GM12874 (cell line): ENCODE results near the gene FUT1.

Experiments used
- TF ChIP-seq, protein P1 (sequence below): IDR thresholded peaks from 2 replicates; pipeline ENCODE4 v1.5.1; 2011; ENCODE audit warnings: low read depth, mild to moderate bottlenecking, control low read depth, low read length, moderate library complexity; ENCODE audit not compliant: insufficient read depth

Gene FUT1

DNA sequence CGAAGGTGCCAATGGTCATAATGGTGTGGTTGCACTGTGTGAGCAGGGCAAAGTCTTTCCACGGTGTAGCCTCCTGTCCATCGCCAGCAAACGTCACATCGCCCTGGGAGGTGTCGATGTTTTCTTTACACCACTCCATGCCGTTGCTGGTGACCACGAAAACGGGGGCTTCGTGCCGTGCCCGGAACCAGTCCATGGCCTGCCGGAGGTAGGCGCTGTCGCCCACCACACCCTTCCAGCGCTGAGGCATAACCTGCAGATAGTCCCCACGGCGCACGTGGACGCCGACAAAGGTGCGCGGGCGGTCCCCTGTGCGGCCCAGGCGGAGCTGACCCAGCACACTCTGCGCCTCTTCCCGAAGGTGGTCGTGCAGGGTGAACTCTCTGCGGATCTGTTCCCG lies 2.1 kb downstream of the FUT1 start:
- TF ChIP-seq, protein P1, sequence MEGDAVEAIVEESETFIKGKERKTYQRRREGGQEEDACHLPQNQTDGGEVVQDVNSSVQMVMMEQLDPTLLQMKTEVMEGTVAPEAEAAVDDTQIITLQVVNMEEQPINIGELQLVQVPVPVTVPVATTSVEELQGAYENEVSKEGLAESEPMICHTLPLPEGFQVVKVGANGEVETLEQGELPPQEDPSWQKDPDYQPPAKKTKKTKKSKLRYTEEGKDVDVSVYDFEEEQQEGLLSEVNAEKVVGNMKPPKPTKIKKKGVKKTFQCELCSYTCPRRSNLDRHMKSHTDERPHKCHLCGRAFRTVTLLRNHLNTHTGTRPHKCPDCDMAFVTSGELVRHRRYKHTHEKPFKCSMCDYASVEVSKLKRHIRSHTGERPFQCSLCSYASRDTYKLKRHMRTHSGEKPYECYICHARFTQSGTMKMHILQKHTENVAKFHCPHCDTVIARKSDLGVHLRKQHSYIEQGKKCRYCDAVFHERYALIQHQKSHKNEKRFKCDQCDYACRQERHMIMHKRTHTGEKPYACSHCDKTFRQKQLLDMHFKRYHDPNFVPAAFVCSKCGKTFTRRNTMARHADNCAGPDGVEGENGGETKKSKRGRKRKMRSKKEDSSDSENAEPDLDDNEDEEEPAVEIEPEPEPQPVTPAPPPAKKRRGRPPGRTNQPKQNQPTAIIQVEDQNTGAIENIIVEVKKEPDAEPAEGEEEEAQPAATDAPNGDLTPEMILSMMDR = no peak

DNA sequence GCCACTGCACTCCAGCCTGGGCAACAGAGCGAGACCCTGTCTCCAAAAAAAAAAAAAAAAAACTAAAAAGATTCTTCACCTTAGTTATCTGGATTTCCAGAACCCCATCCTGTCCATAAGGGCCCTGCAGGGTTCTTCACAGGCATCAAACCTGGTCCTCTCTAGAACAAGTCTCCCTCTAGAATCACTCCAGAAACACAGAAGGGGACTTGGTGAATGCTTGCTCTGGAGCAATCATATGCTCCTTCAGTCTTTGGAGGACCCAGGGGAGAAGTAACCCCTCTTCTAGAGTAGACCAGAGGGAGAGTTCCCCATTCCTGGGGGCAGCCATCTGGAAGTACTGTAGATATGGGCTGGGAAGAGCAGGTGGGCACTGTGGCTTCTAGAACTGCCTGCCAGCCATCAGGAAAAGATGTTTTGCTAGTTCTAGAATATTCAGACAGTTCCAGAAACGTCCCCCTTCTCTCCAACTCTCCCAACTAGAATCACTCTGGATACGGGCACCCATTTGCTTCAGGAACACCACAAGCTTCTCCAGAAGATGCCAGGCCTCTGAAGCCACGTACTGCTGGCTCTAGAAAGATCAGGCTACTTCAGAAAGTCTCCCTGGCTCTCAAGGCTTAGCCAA lies 2.8 kb downstream of the FUT1 start:
- TF ChIP-seq, protein P1 = no peak

DNA sequence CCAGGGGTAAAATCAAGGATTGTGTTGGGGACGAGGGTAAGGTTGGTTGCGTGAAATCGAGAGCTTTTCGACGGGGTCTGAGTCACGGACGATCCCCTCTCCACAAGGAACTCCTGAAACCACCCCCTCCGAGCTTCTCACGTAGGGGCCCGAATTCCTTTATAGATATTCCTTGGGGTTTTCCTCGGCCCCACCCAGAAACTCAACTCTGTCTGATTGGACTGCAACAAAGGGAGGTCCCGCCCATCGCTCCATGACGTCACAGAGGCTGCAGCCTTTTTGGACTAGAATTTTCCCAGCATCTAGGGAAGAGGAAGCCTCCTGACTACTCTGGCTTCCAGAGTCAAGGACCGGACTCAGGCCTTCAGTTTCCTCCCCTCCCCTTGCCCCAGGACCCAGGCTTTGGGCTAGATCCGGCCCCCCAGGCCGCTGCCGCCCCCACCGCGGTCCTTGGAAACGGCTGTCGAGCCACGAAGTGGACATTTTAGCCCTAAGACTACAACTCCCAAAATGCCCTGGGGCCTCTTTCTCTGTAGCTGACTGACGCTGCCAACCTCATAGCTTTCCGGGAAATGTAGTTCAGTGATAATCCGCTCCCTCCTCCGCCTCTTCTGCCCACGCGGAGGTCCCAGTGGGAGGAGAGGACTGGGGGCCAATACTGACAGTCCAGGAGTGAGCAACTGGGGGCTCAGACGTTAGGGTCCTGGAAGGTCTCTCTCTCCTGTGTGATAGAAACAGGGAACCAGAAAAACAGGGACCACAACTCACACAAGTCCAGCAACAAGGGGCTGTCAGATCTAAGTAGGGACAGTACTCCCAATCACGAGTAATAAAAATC lies 5.5 kb downstream of the FUT1 start, which contains the start of gene IZUMO1:
TSS of gene IZUMO1 (minus strand) at position 172 of the 838 bp plus-strand sequence. CDS start 1,050 bp downstream, outside the sequence.
- TF ChIP-seq, protein P1 = no peak

DNA sequence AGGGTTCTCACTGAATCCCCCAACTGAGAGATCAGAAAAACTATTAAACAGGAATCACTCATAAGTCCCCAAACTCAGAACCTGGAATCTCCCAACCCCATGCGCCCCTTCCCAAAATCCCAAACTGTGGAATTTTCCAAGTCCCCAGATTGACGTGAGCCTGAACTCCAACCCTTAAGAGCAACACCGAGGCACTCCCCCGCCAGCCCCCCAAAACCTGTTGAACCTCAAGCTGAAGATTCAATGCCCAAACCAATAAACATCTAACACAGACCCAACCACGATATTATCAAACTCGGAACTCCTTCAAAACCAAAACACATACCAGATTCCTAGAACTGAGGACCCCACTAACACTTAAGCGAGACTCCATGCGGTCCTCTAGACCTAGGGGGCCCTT lies 6.3 kb downstream of the FUT1 start:
- TF ChIP-seq, protein P1 = no peak

DNA sequence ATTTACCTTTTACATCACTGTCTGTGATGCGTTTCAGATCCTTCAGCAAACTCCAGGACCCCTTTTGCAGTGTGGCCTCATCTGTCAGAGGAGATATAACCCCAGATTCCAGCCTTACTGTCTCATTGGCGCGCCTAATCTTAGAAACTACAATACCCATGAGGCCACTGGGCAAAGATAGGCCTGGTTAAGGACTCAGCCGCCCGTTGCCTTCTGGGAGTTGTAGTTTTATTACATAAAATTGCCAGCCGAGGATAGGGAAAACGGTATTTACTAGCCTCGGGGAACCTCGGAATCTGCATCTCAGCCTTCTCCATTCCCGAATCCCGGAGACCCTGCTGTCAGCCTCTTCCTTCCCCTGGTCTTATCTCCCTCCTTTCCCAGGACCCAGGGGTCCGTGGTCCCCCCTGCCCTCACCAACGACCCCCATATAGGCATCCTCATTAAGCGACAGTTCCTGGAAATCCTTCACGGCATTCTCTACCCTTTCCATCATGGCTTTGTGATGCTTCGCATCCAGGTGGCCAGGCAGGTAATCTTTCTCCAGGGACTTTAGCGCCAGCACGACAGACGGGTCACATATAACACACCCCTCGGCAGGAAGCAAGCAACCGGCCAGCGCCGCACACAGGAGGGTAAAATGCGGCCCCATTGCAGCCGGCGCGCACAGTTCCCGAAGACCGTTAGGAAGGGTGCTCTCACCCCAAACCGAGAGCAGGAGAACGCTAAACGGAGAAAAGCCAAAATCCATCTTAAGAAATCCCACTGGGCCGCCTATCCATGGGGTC lies 7.0 kb downstream of the FUT1 start:
- TF ChIP-seq, protein P1 = no peak

DNA sequence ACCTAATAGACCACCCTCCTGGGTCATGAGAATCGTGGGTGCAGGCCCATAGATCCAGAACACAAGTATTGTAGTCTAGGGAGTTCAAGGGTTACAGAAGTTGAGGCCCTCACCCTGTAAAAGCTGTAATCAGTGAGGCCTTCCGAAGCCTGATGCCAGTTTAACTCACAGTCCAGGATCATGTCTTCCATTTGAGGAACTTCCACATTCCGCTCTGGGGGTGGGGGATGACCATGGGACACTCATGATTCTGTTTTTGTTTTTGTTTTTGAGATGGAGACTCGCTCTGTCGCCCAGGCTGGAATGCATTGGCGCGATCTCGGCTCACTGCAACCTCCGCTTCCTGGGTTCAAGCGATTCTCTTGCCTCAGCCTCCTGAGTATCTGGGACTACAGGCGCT lies 10.3 kb downstream of the FUT1 start:
- TF ChIP-seq, protein P1 = no peak
